Fibroblast of lung (primary cell): Measurements from ENCODE around the gene NDRG3. TPM values are rescaled to one million over a fixed set of nuclear protein-coding genes. Genes with fewer than 3 reads are reported as not detected.

Experiments
- DNase-seq, 2 donors: peaks; one replicate each; pipeline versions ENCODE4 v3.0.0 to v3.0.0-alpha.2; 2010; ENCODE audit warnings: low read depth in 2 of 2
- H2AFZ ChIP-seq: 2 replicates; pipeline ENCODE4 v1.5.1; 2012; ENCODE audit warnings: low read length, control low read depth, inconsistent platforms
- H3K27ac ChIP-seq: 2 replicates; pipeline ENCODE4 v1.5.1; 2011; ENCODE audit warnings: low read length, control low read depth; ENCODE audit not compliant: insufficient read depth
- H3K27me3 ChIP-seq: 2 replicates; pipeline ENCODE4 v1.5.1; 2011; ENCODE audit warnings: mild to moderate bottlenecking, low read length; ENCODE audit not compliant: control insufficient read depth, insufficient read depth
- H3K36me3 ChIP-seq: 2 replicates; pipeline ENCODE4 v1.5.1; 2011; ENCODE audit warnings: low read length; ENCODE audit not compliant: control insufficient read depth, insufficient read depth
- H3K4me1 ChIP-seq: 2 replicates; pipeline ENCODE4 v1.5.1; 2011; ENCODE audit warnings: low read length; ENCODE audit not compliant: control insufficient read depth, insufficient read depth; ENCODE audit errors: extremely low read depth
- H3K4me2 ChIP-seq: 2 replicates; pipeline ENCODE4 v1.5.1; 2011; ENCODE audit warnings: low read length, control low read depth; ENCODE audit not compliant: insufficient read depth; ENCODE audit errors: extremely low read depth
- H3K4me3 ChIP-seq, 4 experiments: fragments of 200-600 bp in 1 of 4; sonication (generic) in 1 of 4; replicated peaks in 1 of 4; 2 replicates each; pipeline ENCODE4 v1.5.1; 2011 to 2016; ENCODE audit warnings: low read length in 4 of 4, low read depth in 3 of 4, mild to moderate bottlenecking in 3 of 4, control low read depth in 2 of 4, inconsistent platforms in 1 of 4, mixed read lengths in 1 of 4; ENCODE audit not compliant: insufficient read depth in 1 of 4; ENCODE audit errors: control extremely low read depth in 1 of 4
- H3K79me2 ChIP-seq: 2 replicates; pipeline ENCODE4 v1.5.1; 2012; ENCODE audit warnings: mild to moderate bottlenecking, low read length, inconsistent platforms; ENCODE audit not compliant: control insufficient read depth, insufficient read depth
- H3K9ac ChIP-seq: 2 replicates; pipeline ENCODE4 v1.5.1; 2011; ENCODE audit warnings: mild to moderate bottlenecking, low read length, control low read depth; ENCODE audit not compliant: insufficient read depth
- H3K9me3 ChIP-seq: 2 replicates; pipeline ENCODE4 v1.5.1; 2012; ENCODE audit warnings: low read depth, low read length; ENCODE audit not compliant: control insufficient read depth, insufficient read depth
- H4K20me1 ChIP-seq: 2 replicates; pipeline ENCODE4 v1.5.1; 2011; ENCODE audit warnings: low read length; ENCODE audit not compliant: control insufficient read depth, insufficient read depth; ENCODE audit errors: extremely low read depth
- CTCF ChIP-seq, 2 donors: IDR thresholded peaks in 1 of 2; conservative IDR thresholded peaks in 1 of 2; 1 replicate in 1 of 2; 2 replicates in 1 of 2; pipeline ENCODE4 v1.5.1; 2011 to 2012; ENCODE audit warnings: low read length in 2 of 2, control low read depth in 1 of 2, inconsistent platforms in 1 of 2, low read depth in 1 of 2, mild to moderate bottlenecking in 1 of 2
- EZH2 ChIP-seq: IDR thresholded peaks from 2 replicates; pipeline ENCODE4 v1.5.1; 2012; ENCODE audit warnings: low read length, control low read depth, mild to moderate bottlenecking; ENCODE audit errors: missing control alignments
- polyA plus RNA-seq, 2 donors: library from polyadenylated mRNA; depleted of rRNA in 1 of 2; stranded (reverse) in 1 of 2; unstranded in 1 of 2; fragments of >200 nt; gene quantifications; 2 replicates each; pipeline ENCODE4 v1.2.1, GENCODE V29; 2011 to 2012; ENCODE audit warnings: missing spikeins in 1 of 2
- total RNA-seq: library from RNA; depleted of rRNA; stranded (reverse); fragments of >200 nt; gene quantifications from 2 replicates; pipeline ENCODE4 v1.2.1, GENCODE V29; 2014

NDRG3 gene
- total and polyA plus RNA-seq, 2 donors (not counting 1 experiment from before 2014, with no cell fraction given), result 37.8 TPM

- DNase-seq, result no peak
- Histone ChIP-seq H3K79me2 (peaks cover 26% of the 10 kb centered on the region), H3K4me2 (no peak overlapping the region), H3K4me1 (no peaks in the 10 kb centered on the region), H3K4me3 (peak overlapping the region in 1 of 4 experiments; percentile 90), H2AFZ (no peak overlapping the region), H3K9ac (no peak overlapping the region), H3K9me3 (no peaks in the 10 kb centered on the region), H3K36me3 (peaks cover 9% of the 10 kb centered on the region), H3K27ac (no peak overlapping the region), H4K20me1 (no peaks in the 10 kb centered on the region), H3K27me3 (no peaks in the 10 kb centered on the region)
- no peak for TF ChIP-seq EZH2
- no peak for TF ChIP-seq CTCF (conservative IDR thresholded peaks at IDR 0.05 in 1 of 2, IDR thresholded peaks at IDR 0.05 in 1 of 2; ENCODE audit: low read depth in 1 of 2, low read length in 2 of 2)
Observed at GRCh38 chr20:36607586-36608387, 138.1 kb downstream of the NDRG3 start.

- Histone ChIP-seq H3K9me3 (no peaks in the 10 kb centered on the region), H3K9ac (peak overlapping the region; percentile 89), H3K4me1 (no peaks in the 10 kb centered on the region), H3K27me3 (no peaks in the 10 kb centered on the region), H3K36me3 (peaks cover 5% of the 10 kb centered on the region), H4K20me1 (no peaks in the 10 kb centered on the region), H2AFZ (peak overlapping the region; percentile 60), H3K27ac (peak overlapping the region; percentile 89), H3K79me2 (peaks cover 26% of the 10 kb centered on the region), H3K4me2 (peak overlapping the region; percentile 94), H3K4me3 (peak overlapping the region; percentile 90 to 97 (median 95))
- peak; percentile 21 to 39 for DNase-seq
- TF ChIP-seq CTCF (conservative IDR thresholded peaks at IDR 0.05 in 1 of 2, IDR thresholded peaks at IDR 0.05 in 1 of 2; ENCODE audit: low read depth in 1 of 2, low read length in 2 of 2) (no peak), EZH2 (no peak)
Observed at GRCh38 chr20:36606158-36607066, 139.5 kb downstream of the NDRG3 start.
